PC-3 (cell line): ENCODE measurements around the gene CDK18.

Experiments
- CTCF ChIP-seq: fragments of 300-600 bp; sonication (generic); conservative IDR thresholded peaks from 2 replicates; pipeline ENCODE4 v1.5.1; 2017; ENCODE audit warnings: antibody characterized with exemption, low read depth, mild to moderate bottlenecking, low read length
- EZH2 ChIP-seq: fragments of 300-600 bp; sonication (generic); IDR thresholded peaks from one replicate; pipeline ENCODE4 v1.6.1; 2017; ENCODE audit warnings: antibody characterized with exemption, mild to moderate bottlenecking, low read length; ENCODE audit not compliant: unreplicated experiment
- EZH2phosphoT487 ChIP-seq: fragments of 300-600 bp; sonication (generic); IDR thresholded peaks from 2 replicates; pipeline ENCODE4 v1.6.1; 2018; ENCODE audit warnings: mild to moderate bottlenecking, antibody characterized with exemption, low read length, borderline replicate concordance

GRCh38 chr1:205495237-205495823, 9.1 kb upstream of the CDK18 start:
- TF ChIP-seq CTCF: no peak
- TF ChIP-seq EZH2: no peak
- TF ChIP-seq EZH2phosphoT487: no peak
